Fibroblast of the aortic adventitia (primary cell): ENCODE measurements around the gene SHB. TPM values are rescaled to one million over a fixed set of nuclear protein-coding genes. Genes with fewer than 3 reads are reported as not detected.

Source experiments
- DNase-seq: peaks from one replicate; pipeline ENCODE4 v3.0.0-alpha.2; 2010; ENCODE audit warnings: low read depth
- H3K4me3 ChIP-seq: 2 replicates; pipeline ENCODE4 v1.5.1; 2011; ENCODE audit warnings: low read depth, mild to moderate bottlenecking, control low read depth, low read length, moderate library complexity
- CTCF ChIP-seq: IDR thresholded peaks from 2 replicates; pipeline ENCODE4 v1.5.1; 2011; ENCODE audit warnings: mild to moderate bottlenecking, low read length, control low read depth, inconsistent platforms; ENCODE audit not compliant: insufficient read depth
- total RNA-seq: library from RNA; depleted of rRNA; stranded (reverse); fragments of >200 nt; gene quantifications from 2 replicates; pipeline ENCODE4 v1.2.3, GENCODE V29; 2012; ENCODE audit warnings: low replicate concordance

SHB gene
- total RNA-seq, 1 donor, result 26.5 TPM

- TF ChIP-seq CTCF, result no peak
- DNase-seq, result no peak
- no peak overlapping the region for H3K4me3 ChIP-seq
Observed at GRCh38 chr9:38071470-38072134, 2.6 kb upstream of the SHB start.

- peak overlapping the region; percentile 92 for H3K4me3 ChIP-seq
- no peak for TF ChIP-seq CTCF
- DNase-seq, result no peak
Observed at GRCh38 chr9:38067859-38068681, 957 bp downstream of the SHB start.

GRCh38 chr9:38066914-38067858 is 1.8 kb downstream of the SHB start:
- peak; percentile 45 for DNase-seq
- H3K4me3 ChIP-seq, result peak overlapping the region; percentile 92
- no peak for TF ChIP-seq CTCF

GRCh38 chr9:38066197-38066913 is 2.7 kb downstream of the SHB start:
- DNase-seq, result no peak
- H3K4me3 ChIP-seq, result peak overlapping the region; percentile 92
- peak; percentile 23 for TF ChIP-seq CTCF

GRCh38 chr9:38065369-38066075 is 3.5 kb downstream of the SHB start:
- no peak for TF ChIP-seq CTCF
- peak overlapping the region; percentile 92 for H3K4me3 ChIP-seq
- DNase-seq, result no peak
